Measurements from ENCODE around the gene DHX9.

DHX9 gene

GRCh38 chr1:182842265-182842664 is 3.1 kb downstream of the DHX9 start:
- TF ChIP-seq REST (IDR thresholded peaks at IDR 0.05; ENCODE audit: insufficient read depth in 1 of 2, low read depth in 2 of 2, low read length in 2 of 2) (no peak), SIN3A (IDR thresholded peaks at IDR 0.05; ENCODE audit: borderline replicate concordance, insufficient read depth, low read length) (no peak), TAF1 (IDR thresholded peaks at IDR 0.05; ENCODE audit: borderline replicate concordance, insufficient read depth, low read length) (no peak), FOXP2 (optimal IDR thresholded peaks at IDR 0.05; ENCODE audit: borderline replicate concordance, extremely low read depth, extremely low read length, insufficient read depth) (no peak), POLR2AphosphoS5 (IDR thresholded peaks at IDR 0.05; ENCODE audit: low read depth, low read length) (no peak)

- TF ChIP-seq POLR2AphosphoS5 (IDR thresholded peaks at IDR 0.05; ENCODE audit: low read depth, low read length) (no peak), TAF1 (IDR thresholded peaks at IDR 0.05; ENCODE audit: borderline replicate concordance, insufficient read depth, low read length) (no peak)
Observed at GRCh38 chr1:182845379-182845778, 6.2 kb downstream of the DHX9 start.

GRCh38 chr1:182845894-182846293 is 6.7 kb downstream of the DHX9 start:
- no peak for TF ChIP-seq FOXP2 (optimal IDR thresholded peaks at IDR 0.05; ENCODE audit: borderline replicate concordance, extremely low read depth, extremely low read length, insufficient read depth)
- no peak for TF ChIP-seq TAF1 (IDR thresholded peaks at IDR 0.05; ENCODE audit: borderline replicate concordance, insufficient read depth, low read length)
- no peak for TF ChIP-seq REST (IDR thresholded peaks at IDR 0.05; ENCODE audit: insufficient read depth in 1 of 2, low read depth in 2 of 2, low read length in 2 of 2)
- no peak for TF ChIP-seq SIN3A (IDR thresholded peaks at IDR 0.05; ENCODE audit: borderline replicate concordance, insufficient read depth, low read length)
- no peak for TF ChIP-seq POLR2AphosphoS5 (IDR thresholded peaks at IDR 0.05; ENCODE audit: low read depth, low read length)

- TF ChIP-seq TAF1 (IDR thresholded peaks at IDR 0.05; ENCODE audit: borderline replicate concordance, insufficient read depth, low read length): no peak
- no peak for TF ChIP-seq SIN3A (IDR thresholded peaks at IDR 0.05; ENCODE audit: borderline replicate concordance, insufficient read depth, low read length)
- no peak for TF ChIP-seq POLR2AphosphoS5 (IDR thresholded peaks at IDR 0.05; ENCODE audit: low read depth, low read length)
- no peak for TF ChIP-seq REST (IDR thresholded peaks at IDR 0.05; ENCODE audit: insufficient read depth in 1 of 2, low read depth in 2 of 2, low read length in 2 of 2)
- no peak for TF ChIP-seq FOXP2 (optimal IDR thresholded peaks at IDR 0.05; ENCODE audit: borderline replicate concordance, extremely low read depth, extremely low read length, insufficient read depth)
Observed at GRCh38 chr1:182847105-182847504, 8.0 kb downstream of the DHX9 start.

- no peak for TF ChIP-seq POLR2AphosphoS5 (IDR thresholded peaks at IDR 0.05; ENCODE audit: low read depth, low read length)
- TF ChIP-seq SIN3A (IDR thresholded peaks at IDR 0.05; ENCODE audit: borderline replicate concordance, insufficient read depth, low read length): no peak
- TF ChIP-seq FOXP2 (optimal IDR thresholded peaks at IDR 0.05; ENCODE audit: borderline replicate concordance, extremely low read depth, extremely low read length, insufficient read depth): no peak
- TF ChIP-seq REST (IDR thresholded peaks at IDR 0.05; ENCODE audit: insufficient read depth in 1 of 2, low read depth in 2 of 2, low read length in 2 of 2): no peak
- no peak for TF ChIP-seq TAF1 (IDR thresholded peaks at IDR 0.05; ENCODE audit: borderline replicate concordance, insufficient read depth, low read length)
Observed at GRCh38 chr1:182848736-182849135, 9.6 kb downstream of the DHX9 start.
